Measurements from ENCODE around the gene SLFN12.
"Not testable (repeated sequence)": the region's sequence is repeated elsewhere in the genome, so short reads cannot be mapped to it uniquely, and the experiment has no call there.

The SLFN12 gene

DNA sequence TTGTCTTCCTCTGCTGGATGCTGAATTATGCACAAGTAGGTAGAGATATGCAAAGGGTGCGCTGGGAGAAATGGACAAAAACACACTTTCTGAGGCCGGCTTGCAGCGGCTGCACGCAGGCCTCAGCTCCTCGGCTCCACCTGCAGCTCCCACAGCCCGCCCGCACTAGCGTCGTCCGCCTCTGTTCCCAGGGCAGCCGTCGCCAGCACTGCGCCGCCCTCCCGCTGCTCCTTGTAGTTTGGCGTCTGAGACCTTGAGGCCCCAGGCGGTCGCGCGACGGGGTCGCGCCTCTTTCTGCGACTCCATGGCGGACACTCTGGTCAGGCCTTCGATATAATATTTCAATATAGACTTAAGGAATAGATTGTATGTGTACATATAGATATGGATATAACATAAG, 24.8 kb downstream of the SLFN12 start:
- no peak for DNase-seq

DNA sequence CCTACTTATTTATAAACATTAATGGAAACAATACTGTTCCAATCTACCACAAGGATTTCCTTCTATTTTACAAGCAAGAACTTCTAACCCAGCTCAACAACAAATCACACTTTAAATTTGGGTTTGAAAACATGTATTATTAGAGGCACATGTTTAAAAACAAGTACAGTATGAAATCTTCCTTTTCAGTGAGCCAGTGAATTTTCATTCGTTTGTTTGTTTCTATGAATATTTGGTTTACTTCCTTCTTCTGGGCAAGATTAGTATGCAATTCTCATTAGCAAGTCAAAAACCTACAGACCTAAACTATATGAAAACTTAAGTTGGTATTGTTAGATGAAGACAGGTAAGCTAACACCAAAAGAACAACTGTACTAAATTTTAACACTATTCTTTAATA, 25.7 kb downstream of the SLFN12 start:
- no peak for DNase-seq

DNA sequence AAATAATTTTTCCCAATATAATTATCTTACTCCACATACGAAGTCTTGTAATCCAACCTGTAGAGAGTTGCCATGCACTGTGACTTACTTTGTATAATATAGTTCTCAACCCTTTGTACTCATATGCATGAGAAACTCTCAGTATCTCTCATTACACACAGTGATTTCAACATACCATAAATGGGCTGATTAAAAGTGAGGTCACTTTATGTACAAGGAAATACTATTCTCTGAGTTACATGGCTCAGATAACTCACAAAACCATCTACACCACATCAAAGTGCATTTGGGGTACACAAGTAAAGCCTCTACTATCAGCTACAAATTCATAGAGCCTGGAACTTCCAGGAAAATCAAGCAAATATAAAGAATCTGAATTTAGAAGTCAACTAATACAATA, 27.9 kb downstream of the SLFN12 start:
- DNase-seq: no peak

DNA sequence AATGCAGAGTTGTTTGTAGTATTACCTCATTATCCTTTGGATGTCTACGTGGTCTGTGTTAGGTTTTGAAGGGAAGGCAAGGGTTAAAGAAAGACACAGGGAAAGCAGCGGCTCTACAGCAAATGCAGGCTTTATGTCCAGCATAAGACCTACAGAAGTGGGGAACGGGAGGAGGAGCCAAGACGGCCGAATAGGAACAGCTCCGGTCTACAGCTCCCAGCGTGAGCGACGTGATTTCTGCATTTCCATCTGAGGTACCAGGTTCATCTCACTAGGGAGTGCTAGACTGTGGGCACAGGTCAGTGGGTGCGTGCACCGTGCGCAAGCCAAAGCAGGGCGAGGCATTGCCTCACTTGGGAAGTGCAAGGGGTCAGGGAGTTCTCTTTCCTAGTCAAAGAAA, 38.5 kb downstream of the SLFN12 start:
- not testable (repeated sequence) for DNase-seq

DNA sequence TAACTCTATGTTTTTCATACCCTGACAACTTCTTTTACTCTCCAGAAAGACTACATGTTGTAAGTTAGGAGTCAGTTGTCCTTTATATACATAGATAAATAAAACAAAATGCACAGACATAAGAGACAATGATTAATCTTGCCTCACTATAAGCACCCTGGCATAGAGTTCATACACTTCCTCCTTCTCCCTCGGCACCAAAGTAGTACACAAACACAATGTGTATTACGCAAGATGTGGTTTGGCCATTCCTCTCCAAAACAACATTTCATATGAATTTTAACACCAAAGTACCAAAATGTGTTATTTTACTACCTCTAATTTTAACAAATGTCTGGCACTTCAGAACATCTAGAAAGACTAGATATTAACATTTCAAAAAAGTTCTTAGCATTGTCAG, 41.6 kb downstream of the SLFN12 start:
- DNase-seq: no peak

DNA sequence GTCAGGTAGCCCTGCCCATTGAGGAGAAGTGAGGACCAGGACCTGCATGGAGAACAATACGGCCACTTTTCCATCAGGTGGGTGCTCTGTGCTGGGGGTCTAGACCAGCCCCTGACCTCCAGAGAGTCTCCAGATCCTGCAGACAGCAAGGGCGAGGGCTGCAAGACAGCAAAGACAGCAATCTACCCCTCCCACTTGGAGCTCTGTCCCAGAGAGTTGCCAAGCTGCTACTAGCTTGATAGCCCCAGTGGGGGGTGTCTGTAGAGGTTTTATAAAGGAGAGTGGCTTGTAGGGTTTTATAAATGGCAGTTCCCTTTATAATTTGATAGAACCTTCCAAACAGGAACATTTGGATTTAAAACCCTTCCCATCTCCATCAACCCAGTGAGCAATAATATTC, 42.1 kb downstream of the SLFN12 start:
- DNase-seq: no peak

DNA sequence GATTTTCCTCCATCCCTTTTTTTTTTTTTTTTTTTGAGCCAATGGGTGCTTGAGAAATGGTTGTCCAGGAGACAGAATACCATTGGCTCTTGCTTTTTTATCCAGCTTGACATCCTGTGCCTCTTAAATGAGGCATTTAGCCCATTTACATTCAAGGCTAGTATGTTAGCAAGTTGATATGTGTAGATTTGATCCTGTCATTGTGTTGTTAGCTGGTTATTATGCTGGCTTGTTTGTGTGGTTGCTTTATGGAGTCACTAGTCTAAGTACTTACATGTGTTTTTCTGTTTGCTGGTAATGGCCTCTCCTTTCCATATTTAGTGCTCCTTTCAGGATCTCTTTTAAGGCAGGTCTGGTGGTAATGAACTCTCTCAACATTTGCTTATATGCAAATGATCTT, 44.8 kb downstream of the SLFN12 start:
- DNase-seq: no peak

DNA sequence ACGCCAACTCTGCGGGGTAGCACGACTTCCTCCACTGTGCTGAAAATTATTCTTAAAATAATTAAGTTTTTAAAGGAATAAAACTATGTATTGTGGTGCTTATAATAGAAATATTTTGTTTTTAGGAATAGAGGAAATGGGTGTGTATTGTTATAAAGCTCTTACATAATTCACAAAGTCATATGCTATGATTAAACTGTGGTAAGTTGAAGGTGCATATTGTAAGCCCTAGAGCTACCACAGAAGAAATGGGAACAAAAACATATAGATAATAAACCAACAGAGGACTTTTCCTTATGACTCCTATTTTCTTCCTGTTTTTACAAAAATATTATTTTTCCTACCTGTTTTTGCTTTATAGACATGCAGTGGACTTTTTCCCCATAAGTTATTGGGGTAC, 54.6 kb downstream of the SLFN12 start:
- DNase-seq: no peak

DNA sequence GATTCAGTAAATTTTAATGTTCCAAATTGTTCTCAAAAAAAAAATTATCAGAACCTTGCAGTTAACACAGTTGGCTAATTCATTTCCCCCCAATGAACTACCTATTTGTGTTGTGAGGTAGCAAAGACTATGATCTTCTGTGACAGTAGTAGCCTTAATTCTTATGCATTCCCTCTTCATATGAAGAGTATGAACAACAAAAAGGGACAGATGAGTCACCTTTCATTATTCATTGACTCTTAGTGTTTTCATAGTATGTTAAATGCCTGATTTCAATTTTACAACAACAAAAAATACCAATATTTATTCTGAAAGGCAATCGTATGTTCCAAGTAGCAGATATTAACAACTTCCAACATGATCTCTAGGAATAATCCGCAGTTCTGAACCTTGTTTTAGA, 55.2 kb downstream of the SLFN12 start:
- DNase-seq: no peak

DNA sequence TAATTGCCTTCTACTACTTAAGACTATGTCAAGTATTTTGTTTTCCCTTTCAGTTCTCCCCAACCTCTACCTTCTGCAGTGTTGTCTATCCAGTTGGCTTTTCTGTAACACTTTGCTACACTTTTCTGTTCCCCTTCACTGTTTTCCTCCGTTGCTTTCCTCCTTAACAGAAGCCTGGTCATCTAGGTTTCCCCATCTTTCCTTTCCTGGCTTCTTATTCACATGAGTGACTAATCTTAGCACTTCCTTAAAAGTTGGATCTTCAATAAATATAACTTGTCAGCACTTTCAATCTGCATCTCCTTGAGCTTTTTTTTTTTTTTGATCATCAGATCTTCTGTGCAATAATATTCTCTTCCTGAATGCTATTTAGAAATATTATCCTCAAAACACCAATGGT, 56.1 kb downstream of the SLFN12 start:
- DNase-seq: no peak

DNA sequence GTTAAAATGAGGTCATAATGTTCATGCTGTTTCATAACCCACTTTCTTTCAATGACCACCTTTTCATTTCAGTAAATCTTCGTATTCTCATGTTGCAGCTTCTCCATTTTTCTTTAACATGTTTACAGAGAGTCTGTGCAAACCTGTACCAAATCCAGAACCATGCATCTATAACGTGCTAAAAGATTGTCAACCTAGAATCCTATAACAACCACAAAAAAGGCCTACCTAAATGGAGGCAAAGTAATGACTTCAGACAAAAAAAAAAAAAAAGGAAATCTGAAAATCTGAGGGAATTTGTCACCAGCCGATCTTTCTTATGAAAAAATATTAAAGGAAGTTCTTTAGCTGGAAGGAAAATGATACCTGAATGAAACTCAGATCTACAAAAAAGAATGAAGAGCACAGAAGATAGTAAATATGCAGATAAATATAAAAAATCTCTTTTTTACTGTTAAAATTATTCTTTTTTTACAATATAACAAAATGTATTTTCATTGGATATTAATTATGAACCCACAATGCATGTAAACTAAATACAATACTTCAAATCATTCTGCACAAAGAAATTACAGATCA, 57.4 kb downstream of the SLFN12 start:
- DNase-seq: no peak

DNA sequence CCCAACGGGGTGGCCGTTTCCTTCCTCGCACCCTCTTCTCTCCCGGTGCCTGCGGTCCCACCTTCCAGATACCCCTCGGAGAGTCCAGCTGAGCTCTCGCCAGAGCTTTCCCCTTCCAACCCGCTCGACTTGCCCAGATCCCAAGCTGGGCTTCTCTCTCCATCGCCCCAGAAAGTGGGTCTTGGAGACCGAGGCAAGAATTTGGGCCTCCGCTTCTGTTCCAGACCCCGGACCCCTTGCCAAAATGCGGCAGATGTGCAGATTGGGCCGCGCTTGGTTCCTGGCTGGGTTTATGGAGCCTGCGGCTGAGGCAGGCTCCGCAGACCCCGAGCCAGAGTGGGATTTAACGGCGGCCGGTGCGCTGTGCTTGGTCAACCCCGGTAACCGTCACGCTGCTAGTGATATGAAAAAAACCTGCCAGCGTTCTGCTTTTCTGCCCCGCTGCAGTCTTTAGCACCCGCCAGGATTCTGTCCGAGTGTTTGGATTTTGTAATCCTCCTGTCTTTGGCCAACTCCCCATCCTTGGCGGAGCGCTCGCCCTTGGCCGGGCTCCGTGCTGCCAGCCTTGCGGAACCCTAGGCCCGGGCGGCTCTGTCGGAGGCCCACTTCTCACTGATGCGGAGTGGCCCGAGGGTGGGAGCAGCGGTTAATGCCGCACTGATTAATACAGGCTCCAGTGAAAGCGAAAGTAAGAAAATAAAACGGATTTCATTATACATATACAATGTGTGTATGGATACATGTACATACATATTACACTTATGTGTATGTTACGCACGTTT, 58.1 kb downstream of the SLFN12 start:
- peak; percentile 4 for DNase-seq

DNA sequence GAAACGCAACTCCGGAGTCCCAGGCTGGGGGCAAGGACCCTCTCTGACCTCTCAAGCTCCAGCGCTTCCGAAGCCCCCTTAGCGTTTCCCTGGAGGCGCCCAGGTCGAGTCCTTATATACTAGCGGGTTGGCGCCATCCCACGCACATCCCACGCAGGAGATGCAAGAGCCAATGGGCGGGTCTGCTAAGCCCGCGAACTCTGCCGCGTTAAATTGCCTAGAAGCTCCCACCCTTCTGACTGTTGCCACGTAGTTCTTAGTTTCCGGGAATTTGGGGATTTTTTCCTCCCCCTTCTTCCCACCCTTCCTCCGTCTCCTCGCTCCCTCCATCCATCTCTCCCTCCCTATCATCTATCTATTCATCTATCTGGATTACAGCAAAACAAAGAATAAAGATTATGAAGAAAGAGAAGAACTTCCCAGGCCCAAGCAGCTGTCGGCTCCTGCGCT, 58.7 kb downstream of the SLFN12 start, which contains the start of gene SLFN11:
Gene SLFN11, minus strand, starts transcription at position 88 of the 450 bp plus-strand sequence. CDS start 9,814 bp downstream, outside the sequence.
- DNase-seq: peak; percentile 58

DNA sequence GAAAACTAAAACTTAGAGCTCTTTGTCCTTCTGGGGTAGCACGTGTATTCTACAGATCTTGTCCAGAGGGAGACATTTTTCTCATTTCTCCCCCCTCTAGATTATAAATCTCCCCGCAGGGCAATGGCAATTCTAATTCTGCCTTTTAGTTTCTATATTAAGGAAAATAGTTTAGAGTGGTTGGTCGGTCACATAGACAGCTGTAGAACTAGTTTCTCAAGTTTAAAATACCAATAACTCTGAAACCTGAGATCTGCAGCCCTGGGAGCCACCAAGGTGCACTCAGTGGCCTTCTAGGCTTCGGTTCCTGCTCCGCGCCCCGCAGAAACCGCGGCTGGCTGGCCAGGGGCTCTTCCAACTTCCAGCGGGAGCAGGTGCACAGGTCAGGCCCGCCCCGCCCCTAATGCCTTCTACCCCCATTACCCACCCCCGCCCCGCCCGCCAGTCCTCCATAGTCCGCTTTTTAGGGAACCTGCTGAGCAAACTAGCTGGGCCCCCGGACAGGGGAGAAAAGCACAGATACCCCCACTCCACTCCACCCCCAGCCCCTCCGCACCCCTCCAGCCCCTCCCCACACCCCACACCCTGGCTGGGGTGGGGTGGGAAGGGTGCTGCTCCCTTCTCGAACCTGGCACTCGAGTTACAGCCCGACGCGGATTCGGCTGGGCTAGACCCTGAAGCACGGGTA, 59.3 kb downstream of the SLFN12 start:
- DNase-seq: no peak

DNA sequence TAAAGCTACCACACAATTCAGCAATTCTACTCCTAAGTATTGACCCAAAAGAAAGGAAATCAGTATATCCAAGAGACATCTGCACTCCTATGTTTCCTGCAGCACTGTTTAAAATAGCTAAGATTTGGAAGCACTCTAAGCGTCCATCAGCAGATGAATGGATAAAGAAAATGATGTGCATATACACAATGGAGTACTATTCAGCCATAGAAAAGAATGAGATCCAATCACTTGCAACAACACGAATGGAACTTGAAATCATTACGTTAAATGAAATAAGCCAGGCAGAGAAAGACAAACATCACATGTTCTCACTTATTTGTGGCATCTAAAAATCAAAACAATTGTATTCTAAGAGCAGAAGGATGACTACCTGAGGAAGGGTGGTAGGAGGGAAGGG, 60.4 kb downstream of the SLFN12 start:
- no peak for DNase-seq

DNA sequence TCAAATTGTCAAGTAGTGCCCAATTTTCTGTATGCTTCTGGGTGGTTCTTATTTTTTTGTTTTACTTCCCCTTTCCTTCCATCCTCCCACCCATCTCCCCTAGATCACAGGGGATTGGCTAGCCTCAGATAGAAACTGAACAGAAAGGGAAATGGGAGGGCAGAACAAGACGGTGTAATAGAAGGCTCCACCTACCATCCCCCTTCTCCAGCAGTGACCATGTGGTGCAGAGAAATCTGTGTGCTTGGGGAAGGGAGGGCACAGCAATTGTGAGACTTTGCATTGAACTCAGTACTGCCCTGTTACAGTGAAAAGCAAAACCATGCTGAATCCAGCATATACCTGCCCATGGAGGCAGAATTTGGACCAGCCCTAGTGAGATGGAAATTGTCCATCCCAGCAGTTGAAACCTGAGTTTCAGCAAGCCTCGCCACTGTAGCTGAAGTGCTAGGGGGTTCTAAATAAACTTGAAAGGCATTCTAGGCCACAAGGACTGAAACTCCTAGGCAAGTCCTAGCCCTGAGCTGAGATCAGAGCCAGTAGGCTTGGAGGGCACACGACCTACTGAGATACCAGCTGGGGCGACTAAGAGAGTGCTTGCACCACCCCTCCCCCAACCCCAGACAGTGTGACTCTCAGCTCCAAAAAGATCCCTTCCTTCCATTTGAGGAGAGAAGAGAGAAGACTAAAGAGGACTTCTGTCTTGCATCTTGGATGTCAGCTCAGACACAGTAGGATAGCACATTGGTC, 64.0 kb downstream of the SLFN12 start:
- no peak for DNase-seq

DNA sequence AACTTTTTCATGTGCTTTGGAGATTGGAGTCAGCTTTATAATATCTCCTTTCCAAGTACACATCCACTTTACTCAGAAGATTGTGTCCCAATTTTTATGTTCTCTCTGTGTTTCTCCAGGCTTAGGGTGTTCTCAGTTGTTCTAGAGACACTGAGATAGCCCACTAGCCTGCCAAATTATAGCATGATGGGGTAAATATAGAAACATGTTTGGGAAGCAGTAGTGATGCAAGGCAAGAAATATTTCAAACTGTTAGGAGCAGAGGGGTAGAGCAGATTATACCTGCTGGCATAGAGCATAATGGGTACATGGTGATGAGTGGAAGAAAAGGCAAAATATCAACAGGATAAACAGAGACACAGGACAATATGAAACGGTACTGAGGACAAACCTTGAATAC, 71.3 kb downstream of the SLFN12 start:
- no peak for DNase-seq

All from amniotic stem cell (primary cell).